IMR-90 (cell line): ENCODE data around the gene CYS1. TPM values are rescaled to one million over a fixed set of nuclear protein-coding genes. Genes with fewer than 3 reads are reported as not detected.

Experiments used
- ATAC-seq: fragments of 200-7000 bp; cut with Tn5 transposase; 2 replicates; pipeline ENCODE4 v1.9.1; 2020; ENCODE audit warnings: low read depth, mild to moderate bottlenecking, moderate library complexity
- BruUV-seq: library from RNA; stranded (reverse); fragments of 400-500 nt; replicated peaks from 2 replicates; lab custom pipeline; 2021; lab: Mats Ljungman, UMichigan
- CTCF ChIA-PET: fragments of 300-600 bp; formaldehyde crosslinking; extraction: SDS; loops from one replicate; lab custom pipeline; 2021; ENCODE audit warnings: antibody characterized with exemption; lab: Yijun Ruan, JAX
- POLR2A ChIA-PET: fragments of 300-600 bp; sonication (Branson Sonifier 250); formaldehyde crosslinking; loops from one replicate; lab custom pipeline; 2022; ENCODE audit warnings: antibody characterized with exemption; ENCODE audit not compliant: unreplicated experiment; lab: Charles Lee
- DNase-seq: peaks from one replicate; pipeline ENCODE4 v3.0.0; 2013
- H2AFZ ChIP-seq: replicated peaks from 2 replicates; pipeline ENCODE3; 2013; ENCODE audit warnings: low read length, mild to moderate bottlenecking; ENCODE audit not compliant: poor library complexity
- H2AK5ac ChIP-seq: 2 replicates; pipeline ENCODE4 v1.6.1; 2013; ENCODE audit warnings: low read depth, low read length, inconsistent platforms
- H2AK9ac ChIP-seq: replicated peaks from 2 replicates; pipeline ENCODE3; 2013; ENCODE audit warnings: mild to moderate bottlenecking, low read depth, low read length, moderate library complexity; ENCODE audit not compliant: poor library complexity
- H2BK120ac ChIP-seq: 2 replicates; pipeline ENCODE4 v1.6.1; 2013; ENCODE audit warnings: low read depth, low read length, inconsistent platforms
- H2BK15ac ChIP-seq: 3 replicates; pipeline ENCODE4 v1.6.1; 2013; ENCODE audit warnings: low read depth, low read length, inconsistent platforms
- H2BK20ac ChIP-seq: 2 replicates; pipeline ENCODE4 v1.6.1; 2013; ENCODE audit warnings: low read depth, mild to moderate bottlenecking, inconsistent platforms, low read length, moderate library complexity
- H2BK5ac ChIP-seq: 2 replicates; pipeline ENCODE4 v1.6.1; 2013; ENCODE audit warnings: mild to moderate bottlenecking, low read depth, low read length, inconsistent platforms; ENCODE audit not compliant: poor library complexity, severe bottlenecking
- H3K14ac ChIP-seq: replicated peaks from 2 replicates; pipeline ENCODE4 v1.6.1; 2013; ENCODE audit warnings: low read depth, low read length, inconsistent platforms
- H3K18ac ChIP-seq: 2 replicates; pipeline ENCODE4 v1.6.1; 2013; ENCODE audit warnings: low read depth, low read length, control low read depth
- H3K23ac ChIP-seq: 2 replicates; pipeline ENCODE4 v1.6.1; 2013; ENCODE audit warnings: low read depth, low read length, inconsistent platforms
- H3K27ac ChIP-seq: 2 replicates; pipeline ENCODE4 v1.5.1; 2013; ENCODE audit warnings: mild to moderate bottlenecking, control low read depth, low read length; ENCODE audit not compliant: insufficient read depth
- H3K27me3 ChIP-seq: 2 replicates; pipeline ENCODE4 v1.6.1; 2013; ENCODE audit warnings: low read length; ENCODE audit not compliant: control insufficient read depth, insufficient read depth
- H3K36me3 ChIP-seq: 2 replicates; pipeline ENCODE4 v1.6.1; 2013; ENCODE audit warnings: low read length, mixed read lengths; ENCODE audit not compliant: control insufficient read depth, insufficient read depth
- H3K4ac ChIP-seq: 2 replicates; pipeline ENCODE4 v1.6.1; 2013; ENCODE audit warnings: low read depth, low read length, inconsistent platforms
- H3K4me1 ChIP-seq: 2 replicates; pipeline ENCODE4 v1.6.1; 2013; ENCODE audit warnings: low read length, mixed read lengths; ENCODE audit not compliant: control insufficient read depth, insufficient read depth
- H3K4me2 ChIP-seq: 2 replicates; pipeline ENCODE4 v1.6.1; 2013; ENCODE audit warnings: low read depth, mild to moderate bottlenecking, control low read depth, low read length, moderate library complexity
- H3K4me3 ChIP-seq: 2 replicates; pipeline ENCODE4 v1.5.1; 2013; ENCODE audit warnings: low read depth, mild to moderate bottlenecking, control low read depth, low read length, moderate library complexity; ENCODE audit not compliant: insufficient read depth
- H3K56ac ChIP-seq: 2 replicates; pipeline ENCODE4 v1.6.1; 2013; ENCODE audit warnings: low read length, inconsistent platforms; ENCODE audit not compliant: insufficient read depth; ENCODE audit errors: extremely low read depth
- H3K79me1 ChIP-seq, 2 experiments: 2 replicates each; pipeline ENCODE4 v1.6.1; 2013; ENCODE audit warnings: low read length in 2 of 2, inconsistent platforms in 1 of 2, low read depth in 1 of 2
- H3K9ac ChIP-seq: 2 replicates; pipeline ENCODE4 v1.6.1; 2013; ENCODE audit warnings: low read depth, low read length, control low read depth
- H3K9me1 ChIP-seq: 2 replicates; pipeline ENCODE4 v1.6.1; 2013; ENCODE audit warnings: low read length, inconsistent platforms; ENCODE audit not compliant: insufficient read depth
- H3K9me3 ChIP-seq: 2 replicates; pipeline ENCODE4 v1.6.1; 2013; ENCODE audit warnings: low read length; ENCODE audit not compliant: control insufficient read depth, insufficient read depth
- H4K20me1 ChIP-seq: 2 replicates; pipeline ENCODE4 v1.6.1; 2013; ENCODE audit warnings: low read length, inconsistent platforms; ENCODE audit not compliant: insufficient read depth
- H4K5ac ChIP-seq: 2 replicates; pipeline ENCODE4 v1.6.1; 2013; ENCODE audit warnings: mild to moderate bottlenecking, low read depth, low read length, control low read depth
- H4K8ac ChIP-seq, 2 experiments: 2 replicates each; pipeline ENCODE4 v1.6.1; 2013; ENCODE audit warnings: low read depth in 2 of 2, low read length in 2 of 2, control low read depth in 1 of 2, inconsistent platforms in 1 of 2
- H4K91ac ChIP-seq: 2 replicates; pipeline ENCODE4 v1.6.1; 2013; ENCODE audit warnings: low read depth, low read length, inconsistent platforms; ENCODE audit not compliant: insufficient read depth
- BHLHE40 ChIP-seq: fragments of 150-350 bp; IDR thresholded peaks from 2 replicates; pipeline ENCODE4 v1.6.1; 2016; ENCODE audit warnings: mild to moderate bottlenecking, low read depth, low read length
- CEBPB ChIP-seq: IDR thresholded peaks from 2 replicates; pipeline ENCODE4 v1.6.1; 2012; ENCODE audit warnings: low read depth, low read length, improper control_type of control experiment
- CHD1 ChIP-seq: IDR thresholded peaks from 2 replicates; pipeline ENCODE4 v1.6.1; 2012; ENCODE audit warnings: low read depth, low read length, improper control_type of control experiment
- ELK1 ChIP-seq: fragments of 150-350 bp; IDR thresholded peaks from 2 replicates; pipeline ENCODE4 v1.6.1; 2016; ENCODE audit warnings: low read depth, mild to moderate bottlenecking, low read length, moderate library complexity, borderline replicate concordance
- FOS ChIP-seq: fragments of 150-350 bp; IDR thresholded peaks from 2 replicates; pipeline ENCODE4 v1.6.1; 2016; ENCODE audit warnings: low read depth, low read length
- MAFK ChIP-seq: IDR thresholded peaks from 2 replicates; pipeline ENCODE4 v1.6.1; 2012; ENCODE audit warnings: low read depth, low read length, improper control_type of control experiment
- MAZ ChIP-seq: IDR thresholded peaks from 2 replicates; pipeline ENCODE4 v1.6.1; 2012; ENCODE audit warnings: low read depth, mild to moderate bottlenecking, low read length, improper control_type of control experiment, moderate library complexity, borderline replicate concordance
- NFE2L2 ChIP-seq: fragments of 150-350 bp; IDR thresholded peaks from 2 replicates; pipeline ENCODE4 v1.6.1; 2016; ENCODE audit warnings: low read depth, mild to moderate bottlenecking, low read length
- POLR2A ChIP-seq: IDR thresholded peaks from 2 replicates; pipeline ENCODE4 v1.6.1; 2012; ENCODE audit warnings: mild to moderate bottlenecking, low read depth, low read length
- RAD21 ChIP-seq: IDR thresholded peaks from 2 replicates; pipeline ENCODE4 v1.6.1; 2012; ENCODE audit warnings: low read length, improper control_type of control experiment
- RFX5 ChIP-seq: IDR thresholded peaks from 2 replicates; pipeline ENCODE4 v1.8.0; 2012; ENCODE audit warnings: low read depth, mild to moderate bottlenecking, low read length, moderate library complexity
- SMC3 ChIP-seq: fragments of 150-350 bp; IDR thresholded peaks from 2 replicates; pipeline ENCODE4 v1.6.1; 2016; ENCODE audit warnings: low read depth, mild to moderate bottlenecking, antibody characterized with exemption, low read length, moderate library complexity
- dilution Hi-C: fragments of 300-500 bp; cut with HindIII; formaldehyde crosslinking; loops from one replicate; pipeline ENCODE4 v1.14.3; 2018; ENCODE audit warnings: low sequenced_read_pairs; ENCODE audit not compliant: unreplicated experiment
- in situ Hi-C: fragments of 300-500 bp; cut with MboI; formaldehyde crosslinking; loops from 3 replicates; pipeline ENCODE4 v1.14.3; 2019; ENCODE audit warnings: low sequenced_read_pairs, inconsistent platforms, mixed read lengths
- intact Hi-C: fragments of 100-400 bp; cut with micrococcal nuclease; formaldehyde crosslinking; loops from 2 replicates; pipeline ENCODE4 v1.10.0; 2022
- polyA plus RNA-seq, 3 experiments: library from polyadenylated mRNA; depleted of rRNA; stranded (reverse); fragments of >200 nt; gene quantifications; 2 replicates each; pipeline ENCODE4 v1.2.3, GENCODE V29; 2012; ENCODE audit warnings: low replicate concordance in 1 of 3
- total RNA-seq: library from RNA; depleted of rRNA; stranded (reverse); fragments of >200 nt; gene quantifications from 2 replicates; pipeline ENCODE4 v1.2.3, GENCODE V29; 2012
- TF ChIP-seq, protein P1 (sequence below): conservative IDR thresholded peaks from 2 replicates; pipeline ENCODE4 v1.5.1; 2012; ENCODE audit warnings: mild to moderate bottlenecking, low read depth, low read length, improper control_type of control experiment
- TF ChIP-seq, protein P2 (sequence below): fragments of 150-350 bp; IDR thresholded peaks from 2 replicates; pipeline ENCODE4 v1.6.1; 2017; ENCODE audit warnings: mild to moderate bottlenecking, antibody characterized with exemption, low read length, low read depth

CYS1 gene
- total and polyA plus RNA-seq, 2 of the 4 experiments (the other 2 are of a cell fraction), result under 0.01 to 0.12 TPM

- intact Hi-C loops, result no loop called here
- Histone ChIP-seq H3K14ac (no peak overlapping the region), H3K4me1 (peaks cover 8% of the 10 kb centered on the region), H3K27me3 (no peaks in the 10 kb centered on the region), H3K79me1 (peaks cover 34 to 53% of the 10 kb centered on the region in 2 experiments), H3K4me2 (no peak overlapping the region), H4K8ac (no peak overlapping the region), H2BK15ac (no peak overlapping the region), H4K91ac (no peak overlapping the region), H3K36me3 (peaks cover 2% of the 10 kb centered on the region; the same call in 1 of the 2 replicates), H2AFZ (no peak overlapping the region), H3K4me3 (no peak overlapping the region), H3K18ac (no peak overlapping the region), H3K9ac (no peak overlapping the region), H2BK20ac (no peak overlapping the region), H3K9me1 (peaks cover 7% of the 10 kb centered on the region), H2BK120ac (no peak overlapping the region), H3K4ac (no peak overlapping the region), H2AK9ac (no peak overlapping the region), H4K20me1 (peaks cover 25% of the 10 kb centered on the region), H4K5ac (no peak overlapping the region), H3K23ac (no peak overlapping the region), H3K27ac (no peak overlapping the region), H3K9me3 (no peaks in the 10 kb centered on the region), H2BK5ac (no peak overlapping the region), H2AK5ac (no peak overlapping the region), H3K56ac (no peak overlapping the region)
- in situ Hi-C loops, result no loop called here
- ChIA-PET CTCF (interaction anchor here (0.6 to 1.7 kb wide), 3 partner anchors 56 to 1262 kb away, joined by 3 read pairs; no protein-coding TSS in a partner anchor), POLR2A (no interaction called here)
- TF ChIP-seq CHD1 (no peak), POLR2A (no peak), BHLHE40 (no peak), FOS (no peak), RFX5 (no peak), NFE2L2 (no peak), RAD21 (no peak), ELK1 (no peak), MAFK (no peak), SMC3 (no peak), MAZ (no peak), CEBPB (no peak)
- TF ChIP-seq, protein P1, sequence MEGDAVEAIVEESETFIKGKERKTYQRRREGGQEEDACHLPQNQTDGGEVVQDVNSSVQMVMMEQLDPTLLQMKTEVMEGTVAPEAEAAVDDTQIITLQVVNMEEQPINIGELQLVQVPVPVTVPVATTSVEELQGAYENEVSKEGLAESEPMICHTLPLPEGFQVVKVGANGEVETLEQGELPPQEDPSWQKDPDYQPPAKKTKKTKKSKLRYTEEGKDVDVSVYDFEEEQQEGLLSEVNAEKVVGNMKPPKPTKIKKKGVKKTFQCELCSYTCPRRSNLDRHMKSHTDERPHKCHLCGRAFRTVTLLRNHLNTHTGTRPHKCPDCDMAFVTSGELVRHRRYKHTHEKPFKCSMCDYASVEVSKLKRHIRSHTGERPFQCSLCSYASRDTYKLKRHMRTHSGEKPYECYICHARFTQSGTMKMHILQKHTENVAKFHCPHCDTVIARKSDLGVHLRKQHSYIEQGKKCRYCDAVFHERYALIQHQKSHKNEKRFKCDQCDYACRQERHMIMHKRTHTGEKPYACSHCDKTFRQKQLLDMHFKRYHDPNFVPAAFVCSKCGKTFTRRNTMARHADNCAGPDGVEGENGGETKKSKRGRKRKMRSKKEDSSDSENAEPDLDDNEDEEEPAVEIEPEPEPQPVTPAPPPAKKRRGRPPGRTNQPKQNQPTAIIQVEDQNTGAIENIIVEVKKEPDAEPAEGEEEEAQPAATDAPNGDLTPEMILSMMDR, result no peak
- TF ChIP-seq, protein P2, sequence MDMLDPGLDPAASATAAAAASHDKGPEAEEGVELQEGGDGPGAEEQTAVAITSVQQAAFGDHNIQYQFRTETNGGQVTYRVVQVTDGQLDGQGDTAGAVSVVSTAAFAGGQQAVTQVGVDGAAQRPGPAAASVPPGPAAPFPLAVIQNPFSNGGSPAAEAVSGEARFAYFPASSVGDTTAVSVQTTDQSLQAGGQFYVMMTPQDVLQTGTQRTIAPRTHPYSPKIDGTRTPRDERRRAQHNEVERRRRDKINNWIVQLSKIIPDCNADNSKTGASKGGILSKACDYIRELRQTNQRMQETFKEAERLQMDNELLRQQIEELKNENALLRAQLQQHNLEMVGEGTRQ, result no peak
- dilution Hi-C loops, result no loop called here
- no TSS peak for BruUV-seq
- ATAC-seq, result no peak
- DNase-seq, result no peak
Observed at GRCh38 chr2:10128420-10128819, 48.2 kb upstream of the CYS1 start.
